SK-N-SH treated with all-trans-retinoic acid at 6 μM for 48 hours (cell line): Measurements from ENCODE around the gene DAGLA.

Source experiments
- ATAC-seq: fragments of 200-7000 bp; cut with Tn5 transposase; 3 replicates; pipeline ENCODE4 v1.9.1; 2020; ENCODE audit warnings: mild to moderate bottlenecking, moderate library complexity
- ARNTL ChIP-seq: fragments of 450-650 bp; formaldehyde crosslinking; IDR thresholded peaks from 2 replicates; pipeline ENCODE4 v1.5.0; 2020; ENCODE audit warnings: low read depth, mild to moderate bottlenecking, moderate library complexity, borderline replicate concordance
- CSDC2 ChIP-seq: fragments of 250-450 bp; sonication (Bioruptor Pico); IDR thresholded peaks from 2 replicates; pipeline ENCODE4 v1.5.0; 2020; ENCODE audit warnings: mild to moderate bottlenecking, moderate library complexity
- CSRNP3 ChIP-seq: fragments of 250-450 bp; sonication (Bioruptor Pico); IDR thresholded peaks from 2 replicates; pipeline ENCODE4 v1.5.1; 2021; ENCODE audit warnings: mild to moderate bottlenecking, moderate library complexity
- ESRRG ChIP-seq: fragments of 250-450 bp; sonication (Bioruptor Pico); IDR thresholded peaks from 2 replicates; pipeline ENCODE4 v1.6.1; 2021; ENCODE audit warnings: mild to moderate bottlenecking
- GLIS3 ChIP-seq: fragments of 250-450 bp; sonication (Bioruptor Pico); IDR thresholded peaks from 2 replicates; pipeline ENCODE4 v1.5.0; 2020; ENCODE audit warnings: mild to moderate bottlenecking, moderate library complexity
- ISL1 ChIP-seq: fragments of 250-450 bp; sonication (Bioruptor Pico); IDR thresholded peaks from 2 replicates; pipeline ENCODE4 v2.1.2; 2022; ENCODE audit warnings: mild to moderate bottlenecking, moderate library complexity
- OSR1 ChIP-seq: fragments of 250-450 bp; sonication (Bioruptor Pico); IDR thresholded peaks from 2 replicates; pipeline ENCODE4 v1.8.0; 2022; ENCODE audit warnings: moderate library complexity, mild to moderate bottlenecking, inconsistent platforms
- POU6F1 ChIP-seq: fragments of 250-450 bp; sonication (Bioruptor Pico); IDR thresholded peaks from 2 replicates; pipeline ENCODE4 v1.8.0; 2021; ENCODE audit warnings: low read depth, mild to moderate bottlenecking, moderate library complexity, borderline replicate concordance
- PPARA ChIP-seq: fragments of 250-450 bp; sonication (Bioruptor Pico); IDR thresholded peaks from 2 replicates; pipeline ENCODE4 v1.5.0; 2020; ENCODE audit warnings: mild to moderate bottlenecking, borderline replicate concordance
- RARB ChIP-seq: fragments of 250-450 bp; sonication (Bioruptor Pico); IDR thresholded peaks from 2 replicates; pipeline ENCODE4 v1.8.0; 2021; ENCODE audit warnings: mild to moderate bottlenecking, moderate library complexity
- SNAI2 ChIP-seq: fragments of 250-450 bp; sonication (Bioruptor Pico); IDR thresholded peaks from 2 replicates; pipeline ENCODE4 v1.5.0; 2020; ENCODE audit warnings: mild to moderate bottlenecking, moderate library complexity
- TCF4 ChIP-seq: fragments of 250-450 bp; sonication (Bioruptor Pico); IDR thresholded peaks from 2 replicates; pipeline ENCODE4 v1.8.0; 2021; ENCODE audit warnings: mild to moderate bottlenecking, moderate library complexity, borderline replicate concordance
- TOX ChIP-seq: fragments of 250-450 bp; sonication (Bioruptor Pico); IDR thresholded peaks from 2 replicates; pipeline ENCODE4 v1.8.0; 2021; ENCODE audit warnings: mild to moderate bottlenecking, moderate library complexity, borderline replicate concordance
- TSHZ2 ChIP-seq: fragments of 250-450 bp; sonication (Bioruptor Pico); IDR thresholded peaks from 2 replicates; pipeline ENCODE4 v1.5.0; 2020; ENCODE audit warnings: mild to moderate bottlenecking, moderate library complexity
- ZC3H10 ChIP-seq: fragments of 250-450 bp; sonication (Bioruptor Pico); IDR thresholded peaks from 2 replicates; pipeline ENCODE4 v1.5.1; 2021; ENCODE audit warnings: mild to moderate bottlenecking, moderate library complexity
- ZFP3 ChIP-seq: fragments of 250-450 bp; sonication (Bioruptor Pico); IDR thresholded peaks from 2 replicates; pipeline ENCODE4 v1.5.0; 2020; ENCODE audit warnings: mild to moderate bottlenecking, moderate library complexity
- ZFP30 ChIP-seq: fragments of 450-650 bp; formaldehyde crosslinking; IDR thresholded peaks from 2 replicates; pipeline ENCODE4 v1.5.0; 2022; ENCODE audit warnings: mild to moderate bottlenecking, moderate library complexity
- ZNF565 ChIP-seq: fragments of 450-650 bp; formaldehyde crosslinking; conservative IDR thresholded peaks from 2 replicates; pipeline ENCODE4 v1.5.0; 2020; ENCODE audit warnings: low read depth, mild to moderate bottlenecking, moderate library complexity
- ZNF70 ChIP-seq: fragments of 450-650 bp; formaldehyde crosslinking; IDR thresholded peaks from 2 replicates; pipeline ENCODE4 v1.5.0; 2020; ENCODE audit warnings: mild to moderate bottlenecking, moderate library complexity
- TF ChIP-seq, protein P1 (sequence below): fragments of 250-450 bp; sonication (Bioruptor Pico); IDR thresholded peaks from 2 replicates; pipeline ENCODE4 v1.8.0; 2020; ENCODE audit warnings: mild to moderate bottlenecking, moderate library complexity, borderline replicate concordance

The DAGLA gene

DNA sequence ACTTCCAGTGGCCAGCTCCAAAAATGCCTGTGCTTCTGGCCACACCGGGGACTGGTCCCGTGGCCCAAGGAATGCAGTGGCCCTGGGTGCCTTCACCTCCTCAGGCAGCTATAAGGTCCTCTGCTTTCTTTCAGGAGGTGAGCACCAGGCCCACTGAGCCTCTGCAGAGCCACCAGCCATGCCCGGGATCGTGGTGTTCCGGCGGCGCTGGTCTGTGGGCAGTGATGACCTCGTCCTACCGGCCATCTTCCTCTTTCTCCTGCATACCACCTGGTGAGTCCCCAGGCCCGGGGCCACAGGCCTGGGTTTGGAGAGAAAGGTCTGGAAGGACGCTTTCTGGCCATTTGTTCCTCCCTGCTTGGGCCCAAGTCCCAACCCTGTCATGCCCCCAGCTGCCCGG lies 39.8 kb downstream of the DAGLA start:
- TF ChIP-seq OSR1 (CRISPR knock-in tag) (no peak), ARNTL (CRISPR knock-in tag) (no peak), ZFP3 (CRISPR knock-in tag) (no peak), TOX (CRISPR knock-in tag) (no peak), RARB (CRISPR knock-in tag) (no peak), ZNF70 (CRISPR knock-in tag) (no peak), ZFP30 (no peak), ISL1 (no peak), TCF4 (CRISPR knock-in tag) (no peak), CSDC2 (CRISPR knock-in tag) (no peak)

DNA sequence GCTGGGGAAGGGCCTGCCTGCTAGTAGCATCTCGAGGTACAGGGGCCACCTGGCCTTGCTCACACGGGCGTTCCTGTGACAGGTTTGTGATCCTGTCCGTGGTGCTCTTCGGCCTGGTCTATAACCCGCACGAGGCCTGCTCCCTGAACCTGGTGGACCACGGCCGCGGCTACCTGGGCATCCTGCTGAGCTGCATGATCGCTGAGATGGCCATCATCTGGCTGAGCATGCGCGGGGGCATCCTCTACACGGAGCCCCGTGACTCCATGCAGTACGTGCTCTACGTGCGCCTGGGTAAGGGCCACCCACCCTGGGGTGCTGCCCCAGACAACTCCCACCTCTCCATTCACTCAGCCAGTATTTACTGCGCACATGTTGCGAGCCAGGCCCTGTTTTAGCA lies 40.4 kb downstream of the DAGLA start:
- no peak for TF ChIP-seq ZC3H10 (CRISPR knock-in tag)
- TF ChIP-seq PPARA (CRISPR knock-in tag): no peak
- TF ChIP-seq OSR1 (CRISPR knock-in tag): no peak
- no peak for TF ChIP-seq RARB (CRISPR knock-in tag)
- TF ChIP-seq ZNF565 (CRISPR knock-in tag): no peak
- no peak for TF ChIP-seq TSHZ2 (CRISPR knock-in tag)
- TF ChIP-seq, protein P1, sequence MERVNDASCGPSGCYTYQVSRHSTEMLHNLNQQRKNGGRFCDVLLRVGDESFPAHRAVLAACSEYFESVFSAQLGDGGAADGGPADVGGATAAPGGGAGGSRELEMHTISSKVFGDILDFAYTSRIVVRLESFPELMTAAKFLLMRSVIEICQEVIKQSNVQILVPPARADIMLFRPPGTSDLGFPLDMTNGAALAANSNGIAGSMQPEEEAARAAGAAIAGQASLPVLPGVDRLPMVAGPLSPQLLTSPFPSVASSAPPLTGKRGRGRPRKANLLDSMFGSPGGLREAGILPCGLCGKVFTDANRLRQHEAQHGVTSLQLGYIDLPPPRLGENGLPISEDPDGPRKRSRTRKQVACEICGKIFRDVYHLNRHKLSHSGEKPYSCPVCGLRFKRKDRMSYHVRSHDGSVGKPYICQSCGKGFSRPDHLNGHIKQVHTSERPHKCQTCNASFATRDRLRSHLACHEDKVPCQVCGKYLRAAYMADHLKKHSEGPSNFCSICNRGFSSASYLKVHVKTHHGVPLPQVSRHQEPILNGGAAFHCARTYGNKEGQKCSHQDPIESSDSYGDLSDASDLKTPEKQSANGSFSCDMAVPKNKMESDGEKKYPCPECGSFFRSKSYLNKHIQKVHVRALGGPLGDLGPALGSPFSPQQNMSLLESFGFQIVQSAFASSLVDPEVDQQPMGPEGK: no peak
- no peak for TF ChIP-seq TCF4 (CRISPR knock-in tag)
- TF ChIP-seq, all 23 proteins: peak for 0
- ATAC-seq: no peak

More for the DNA sequence above, 39.8 kb downstream of the DAGLA start:
- no peak for ATAC-seq

DNA sequence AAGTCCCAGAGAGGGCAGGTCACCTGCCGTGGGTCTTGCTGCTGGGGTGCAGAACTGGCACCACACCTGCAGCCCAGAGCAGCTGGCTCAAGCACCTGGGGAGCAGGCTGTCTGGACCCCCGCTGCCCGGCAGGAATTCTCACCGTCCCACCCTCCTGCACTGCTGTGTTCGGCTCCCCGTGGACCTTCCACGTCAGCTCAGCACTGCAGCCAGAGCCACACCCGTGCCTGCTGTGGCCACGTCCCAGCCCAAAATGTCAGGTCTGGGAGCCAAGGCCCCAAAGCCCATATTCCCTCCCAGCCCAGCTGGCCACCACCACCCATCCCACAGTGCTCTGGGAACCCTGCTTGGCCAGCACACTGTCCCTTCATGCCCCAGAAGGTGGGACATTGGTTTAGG lies 44.2 kb downstream of the DAGLA start:
- ATAC-seq: no peak
- TF ChIP-seq SNAI2: no peak
- TF ChIP-seq OSR1 (CRISPR knock-in tag): no peak
- TF ChIP-seq ESRRG (CRISPR knock-in tag): no peak
- no peak for TF ChIP-seq PPARA (CRISPR knock-in tag)
- no peak for TF ChIP-seq ZNF565 (CRISPR knock-in tag)
- TF ChIP-seq RARB (CRISPR knock-in tag): no peak
- TF ChIP-seq CSDC2 (CRISPR knock-in tag): no peak
- TF ChIP-seq CSRNP3 (CRISPR knock-in tag): no peak
- no peak for TF ChIP-seq TOX (CRISPR knock-in tag)
- no peak for TF ChIP-seq TSHZ2 (CRISPR knock-in tag)
- no peak for TF ChIP-seq ZFP3 (CRISPR knock-in tag)
- TF ChIP-seq ARNTL (CRISPR knock-in tag): no peak
- TF ChIP-seq POU6F1: no peak
- no peak for TF ChIP-seq GLIS3 (CRISPR knock-in tag)
- TF ChIP-seq, all 23 proteins: peak for 0
